HepG2 (cell line): ENCODE results near the gene PPP2R5C. TPM values are rescaled to one million over a fixed set of nuclear protein-coding genes. Genes with fewer than 3 reads are reported as not detected.

ENCODE experiments used
- ATAC-seq: fragments of 200-7000 bp; cut with Tn5 transposase; 3 replicates; pipeline ENCODE4 v1.9.1; 2020; ENCODE audit warnings: mild to moderate bottlenecking, moderate library complexity
- BruUV-seq: library from RNA; stranded (reverse); fragments of 400-500 nt; replicated peaks from 2 replicates; lab custom pipeline; 2021; lab: Mats Ljungman, UMichigan
- CTCF ChIA-PET: fragments of 300-600 bp; formaldehyde crosslinking; extraction: SDS; loops from one replicate; lab custom pipeline; 2021; ENCODE audit warnings: low total read pairs, inconsistent platforms, low intra/inter-chr PET ratio; lab: Yijun Ruan, JAX
- POLR2A ChIA-PET: fragments of 350-600 bp; sonication (Branson Sonifier 250); formaldehyde crosslinking; loops from one replicate; lab custom pipeline; 2020; ENCODE audit warnings: antibody characterized with exemption, inconsistent platforms; lab: Yijun Ruan, JAX
- DNase-seq: peaks from one replicate; pipeline ENCODE4 v3.0.0-alpha.2; 2015; ENCODE audit warnings: low spot score
- FAIRE-seq: peaks from 3 replicates; lab custom pipeline; 2011; peaks lifted over from hg19 to GRCh38; lab: Jason Lieb, UNC
- H2AFZ ChIP-seq: one replicate; pipeline ENCODE4 v1.6.1; 2011; ENCODE audit warnings: low read length, inconsistent platforms
- H3K27ac ChIP-seq: fragments of 300-600 bp; 3 replicates; pipeline ENCODE4 v1.8.0; 2011; ENCODE audit warnings: mixed run types, mild to moderate bottlenecking, mixed read lengths, low read length, inconsistent platforms; ENCODE audit not compliant: insufficient read depth; ENCODE audit errors: extremely low read length
- H3K27me3 ChIP-seq, 2 experiments: fragments of 200-600 bp in 1 of 2; 2 replicates in 1 of 2; 3 replicates in 1 of 2; pipeline versions ENCODE4 v1.6.0 to v1.8.0; 2011; ENCODE audit warnings: low read length in 2 of 2, mild to moderate bottlenecking in 2 of 2, moderate library complexity in 2 of 2, inconsistent platforms in 1 of 2; ENCODE audit not compliant: insufficient read depth in 2 of 2, control insufficient read depth in 1 of 2
- H3K36me3 ChIP-seq, 2 experiments: fragments of 200-600 bp in 1 of 2; replicated peaks in 1 of 2; 2 replicates in 1 of 2; 3 replicates in 1 of 2; pipeline versions ENCODE4 v1.5.1 to v1.8.0; 2011; ENCODE audit warnings: low read length in 2 of 2, inconsistent platforms in 1 of 2; ENCODE audit not compliant: insufficient read depth in 2 of 2, control insufficient read depth in 1 of 2
- H3K4me1 ChIP-seq: 2 replicates; pipeline ENCODE4 v1.5.1; 2012; ENCODE audit warnings: low read length, inconsistent platforms; ENCODE audit not compliant: insufficient read depth
- H3K4me2 ChIP-seq: 2 replicates; pipeline ENCODE4 v1.6.0; 2011; ENCODE audit warnings: low read depth, low read length, inconsistent platforms
- H3K4me3 ChIP-seq, 3 experiments: fragments of 200-600 bp in 1 of 3; sonication (generic), shearing (Covaris generic) in 1 of 3; replicated peaks in 1 of 3; 2 replicates each; pipeline ENCODE4 v1.5.1; 2011 to 2016; ENCODE audit warnings: low read length in 3 of 3, inconsistent platforms in 2 of 3, low read depth in 2 of 3, mild to moderate bottlenecking in 2 of 3, control low read depth in 1 of 3, mixed read lengths in 1 of 3; ENCODE audit not compliant: insufficient read depth in 1 of 3
- H3K79me2 ChIP-seq: one replicate; pipeline ENCODE4 v1.6.1; 2011; ENCODE audit warnings: low read length, inconsistent platforms; ENCODE audit not compliant: insufficient read depth
- H3K9ac ChIP-seq: 2 replicates; pipeline ENCODE4 v1.6.0; 2011; ENCODE audit warnings: mild to moderate bottlenecking, low read depth, low read length, inconsistent platforms; ENCODE audit not compliant: insufficient read depth
- H3K9me3 ChIP-seq: 2 replicates; pipeline ENCODE4 v1.5.1; 2012; ENCODE audit warnings: mild to moderate bottlenecking, low read length
- H4K20me1 ChIP-seq: 2 replicates; pipeline ENCODE4 v1.6.0; 2011; ENCODE audit warnings: inconsistent platforms, mild to moderate bottlenecking, low read length, moderate library complexity; ENCODE audit not compliant: insufficient read depth
- AGO2 ChIP-seq: fragments of 200-400 bp; formaldehyde crosslinking; optimal IDR thresholded peaks from 2 replicates; pipeline ENCODE3; 2017; ENCODE audit warnings: mild to moderate bottlenecking, low read depth, low read length, moderate library complexity
- ATM ChIP-seq: fragments of 450-650 bp; IDR thresholded peaks from 2 replicates; pipeline ENCODE4 v1.7.1; 2017; ENCODE audit warnings: mild to moderate bottlenecking, borderline replicate concordance
- HOXA3 ChIP-seq: sonication (generic); formaldehyde crosslinking; IDR thresholded peaks from 2 replicates; pipeline ENCODE4 v1.5.0; 2020; ENCODE audit warnings: missing genetic modification reagents
- NCOA1 ChIP-seq: sonication (generic); formaldehyde crosslinking; IDR thresholded peaks from 2 replicates; pipeline ENCODE4 v1.9.0; 2021; ENCODE audit warnings: missing genetic modification reagents
- POGZ ChIP-seq: sonication (generic); formaldehyde crosslinking; IDR thresholded peaks from 2 replicates; pipeline ENCODE4 v1.4.0; 2020; ENCODE audit warnings: mild to moderate bottlenecking, missing genetic modification reagents
- RFXAP ChIP-seq: sonication (generic); formaldehyde crosslinking; IDR thresholded peaks from 2 replicates; pipeline ENCODE4 v1.4.0; 2020; ENCODE audit warnings: missing genetic modification reagents, borderline replicate concordance
- ZEB1 ChIP-seq: IDR thresholded peaks from 2 replicates; pipeline ENCODE4 v1.6.1; 2012; ENCODE audit warnings: mild to moderate bottlenecking, low read depth, inconsistent platforms; ENCODE audit not compliant: insufficient replicate concordance
- ZKSCAN8 ChIP-seq: IDR thresholded peaks from 2 replicates; pipeline ENCODE4 v1.6.1; 2016; ENCODE audit warnings: borderline replicate concordance, missing genetic modification reagents, missing compliant biosample characterization
- ZNF737 ChIP-seq: sonication (generic); formaldehyde crosslinking; IDR thresholded peaks from 2 replicates; pipeline ENCODE4 v1.5.0; 2020; ENCODE audit warnings: missing genetic modification reagents, mild to moderate bottlenecking, borderline replicate concordance
- WGBS: methylation state at CpG from one replicate; pipeline ENCODE4 v1.1.6; 2017; ENCODE audit warnings: low lambda C conversion rate; 5-methylcytosine and 5-hydroxymethylcytosine counted together
- in situ Hi-C: cut with HindIII; loops from 2 replicates; pipeline ENCODE4 v1.10.0; 2017; ENCODE audit warnings: low pct_unique_long_range_greater_than_20kb; ENCODE audit not compliant: extremely low pct_ligation_motif_present
- intact Hi-C: fragments of 100-400 bp; cut with micrococcal nuclease; formaldehyde crosslinking; loops from one replicate; pipeline ENCODE4 v1.10.0; 2022; ENCODE audit not compliant: unreplicated experiment
- polyA plus RNA-seq, 8 experiments: library from polyadenylated mRNA; depleted of rRNA in 3 of 8; stranded (reverse) in 7 of 8; unstranded in 1 of 8; fragments of >200 nt; fragmentation: Illumina TruSeq in 4 of 8; extraction: Trizol in 4 of 8; gene quantifications; 2 replicates each; pipeline versions ENCODE4 v1.2.1 to v1.2.3, GENCODE V29; 2011 to 2016; ENCODE audit warnings: low read depth in 4 of 8, missing spikeins in 1 of 8, mixed read lengths in 1 of 8; ENCODE audit not compliant: insufficient read depth in 1 of 8
- total RNA-seq, 5 experiments: library from RNA; depleted of rRNA; stranded (reverse); fragments of >200 nt; fragmentation: Illumina TruSeq; extraction: Trizol; gene quantifications; 2 replicates each; pipeline ENCODE4 v1.2.3, GENCODE V29; 2016; ENCODE audit warnings: low read depth in 1 of 5
- TF ChIP-seq, protein P1 (sequence below): IDR thresholded peaks from 2 replicates; pipeline ENCODE4 v1.6.1; 2016; ENCODE audit warnings: missing genetic modification reagents, missing compliant biosample characterization
- TF ChIP-seq, protein P2 (sequence below): IDR thresholded peaks from 2 replicates; pipeline ENCODE4 v1.6.1; 2018; ENCODE audit warnings: missing genetic modification reagents
- TF ChIP-seq, protein P3 (sequence below): sonication (generic); formaldehyde crosslinking; IDR thresholded peaks from 2 replicates; pipeline ENCODE4 v1.5.0; 2020; ENCODE audit warnings: mild to moderate bottlenecking, missing genetic modification reagents

PPP2R5C gene
- total and polyA plus RNA-seq, 2 of the 13 experiments (the other 11 are each of a cell fraction or from before 2014, with no cell fraction given): 74.3 to 78.5 TPM

DNA sequence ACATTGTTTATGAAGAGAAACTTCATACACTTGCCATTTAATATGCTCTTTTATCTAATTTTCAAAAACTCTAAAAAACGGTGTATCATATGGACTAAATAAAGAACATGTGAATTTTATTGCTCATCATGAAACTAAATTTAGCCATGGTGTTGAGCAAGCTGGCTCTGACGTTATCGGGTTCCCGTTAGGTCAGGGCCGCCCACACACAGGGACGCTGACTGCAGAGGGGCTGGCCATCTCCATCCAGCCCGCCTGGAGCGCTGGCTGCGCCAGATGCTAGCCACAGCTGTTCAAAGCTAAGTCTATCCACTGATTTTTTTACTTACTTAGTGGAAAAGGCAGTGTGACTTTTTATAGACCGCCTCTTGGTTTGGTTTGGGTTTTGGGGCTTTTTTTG is 166.3 kb downstream of the PPP2R5C start:
- Histone ChIP-seq H3K27ac (no peak overlapping the region), H3K9me3 (no peaks in the 10 kb centered on the region), H3K79me2 (no peaks in the 10 kb centered on the region), H4K20me1 (no peaks in the 10 kb centered on the region), H3K27me3 (no peaks in the 10 kb centered on the region), H3K4me1 (peaks cover 6% of the 10 kb centered on the region), H2AFZ (no peak overlapping the region), H3K4me2 (no peak overlapping the region), H3K9ac (no peak overlapping the region), H3K4me3 (no peak overlapping the region), H3K36me3 (peaks cover 0 to 3% of the 10 kb centered on the region in 2 experiments; a peak in 2 of 5 replicates)
- intact Hi-C loops: no loop called here
- 87% methylated on average over 10 of the region's 10 CpGs for WGBS
- CTCF ChIA-PET: no interaction called here
- no peak for TF ChIP-seq ZKSCAN8 (CRISPR knock-in tag)
- TF ChIP-seq AGO2: no peak
- TF ChIP-seq, protein P1, sequence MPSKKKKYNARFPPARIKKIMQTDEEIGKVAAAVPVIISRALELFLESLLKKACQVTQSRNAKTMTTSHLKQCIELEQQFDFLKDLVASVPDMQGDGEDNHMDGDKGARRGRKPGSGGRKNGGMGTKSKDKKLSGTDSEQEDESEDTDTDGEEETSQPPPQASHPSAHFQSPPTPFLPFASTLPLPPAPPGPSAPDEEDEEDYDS (CRISPR knock-in tag): no peak
- TF ChIP-seq POGZ (CRISPR knock-in tag): no peak
- TF ChIP-seq, protein P2, sequence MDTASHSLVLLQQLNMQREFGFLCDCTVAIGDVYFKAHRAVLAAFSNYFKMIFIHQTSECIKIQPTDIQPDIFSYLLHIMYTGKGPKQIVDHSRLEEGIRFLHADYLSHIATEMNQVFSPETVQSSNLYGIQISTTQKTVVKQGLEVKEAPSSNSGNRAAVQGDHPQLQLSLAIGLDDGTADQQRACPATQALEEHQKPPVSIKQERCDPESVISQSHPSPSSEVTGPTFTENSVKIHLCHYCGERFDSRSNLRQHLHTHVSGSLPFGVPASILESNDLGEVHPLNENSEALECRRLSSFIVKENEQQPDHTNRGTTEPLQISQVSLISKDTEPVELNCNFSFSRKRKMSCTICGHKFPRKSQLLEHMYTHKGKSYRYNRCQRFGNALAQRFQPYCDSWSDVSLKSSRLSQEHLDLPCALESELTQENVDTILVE (CRISPR knock-in tag): no peak
- no peak for TF ChIP-seq ATM
- no peak for TF ChIP-seq ZEB1
- TF ChIP-seq, protein P3, sequence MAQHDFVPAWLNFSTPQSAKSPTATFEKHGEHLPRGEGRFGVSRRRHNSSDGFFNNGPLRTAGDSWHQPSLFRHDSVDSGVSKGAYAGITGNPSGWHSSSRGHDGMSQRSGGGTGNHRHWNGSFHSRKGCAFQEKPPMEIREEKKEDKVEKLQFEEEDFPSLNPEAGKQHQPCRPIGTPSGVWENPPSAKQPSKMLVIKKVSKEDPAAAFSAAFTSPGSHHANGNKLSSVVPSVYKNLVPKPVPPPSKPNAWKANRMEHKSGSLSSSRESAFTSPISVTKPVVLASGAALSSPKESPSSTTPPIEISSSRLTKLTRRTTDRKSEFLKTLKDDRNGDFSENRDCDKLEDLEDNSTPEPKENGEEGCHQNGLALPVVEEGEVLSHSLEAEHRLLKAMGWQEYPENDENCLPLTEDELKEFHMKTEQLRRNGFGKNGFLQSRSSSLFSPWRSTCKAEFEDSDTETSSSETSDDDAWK: no peak
- TF ChIP-seq HOXA3 (CRISPR knock-in tag): no peak
- TF ChIP-seq ZNF737 (CRISPR knock-in tag): no peak
- no peak for TF ChIP-seq RFXAP (CRISPR knock-in tag)
- no peak for TF ChIP-seq NCOA1 (CRISPR knock-in tag)
- FAIRE-seq (no peak), ATAC-seq (no peak), DNase-seq (no peak)
- BruUV-seq: no TSS peak
- in situ Hi-C loops: no loop called here
- POLR2A ChIA-PET: no interaction called here
